Epidermal melanocyte (primary cell): ENCODE measurements around the gene PIP5KL1.

Experiments
- DNase-seq: peaks from one replicate; pipeline ENCODE4 v3.0.0; 2011; ENCODE audit warnings: low spot score; ENCODE audit not compliant: insufficient read length

Gene PIP5KL1

GRCh38 chr9:127931092-127931881 lies 710 bp upstream of the PIP5KL1 start:
- peak; percentile 42 for DNase-seq

- no peak for DNase-seq
These were observed 975 bp downstream of the PIP5KL1 start for GRCh38 chr9:127929625-127929979.

GRCh38 chr9:127928676-127929624 lies 1.6 kb downstream of the PIP5KL1 start:
- DNase-seq, result no peak

DNA sequence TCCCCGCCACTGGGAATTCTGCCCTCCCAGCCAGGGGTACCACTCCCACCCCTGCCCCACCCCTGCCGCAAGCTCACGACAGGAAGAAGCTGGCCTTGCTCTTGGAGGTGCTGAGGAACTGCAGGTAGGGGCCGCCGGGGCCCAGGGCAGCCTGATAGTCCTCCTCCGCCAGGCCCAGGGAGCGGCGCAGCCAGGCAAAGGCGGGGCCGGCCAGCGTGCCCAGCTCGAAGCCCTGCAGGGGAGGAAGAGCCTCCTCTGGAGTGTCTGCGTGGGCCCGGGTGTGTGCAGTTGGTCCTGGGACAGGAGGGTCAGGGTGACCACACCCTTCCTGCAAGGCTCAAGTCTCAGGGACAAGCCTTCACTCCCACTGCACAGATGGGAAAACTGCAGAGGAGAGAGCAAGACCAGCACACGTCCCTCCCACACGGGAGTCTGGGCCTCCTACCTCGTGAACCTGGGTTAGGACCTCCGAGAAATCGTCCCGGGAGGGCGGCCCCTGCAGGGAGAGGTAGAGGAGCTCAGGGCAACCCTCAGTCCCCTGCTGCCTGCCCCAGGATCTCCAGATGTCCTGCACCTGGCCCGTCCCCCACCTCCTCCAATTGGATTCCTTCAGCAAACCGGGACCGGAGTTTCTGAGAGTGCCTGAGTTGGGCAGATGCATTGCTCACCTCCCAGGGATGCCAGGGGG lies 2.4 kb downstream of the PIP5KL1 start:
- no peak for DNase-seq

DNA sequence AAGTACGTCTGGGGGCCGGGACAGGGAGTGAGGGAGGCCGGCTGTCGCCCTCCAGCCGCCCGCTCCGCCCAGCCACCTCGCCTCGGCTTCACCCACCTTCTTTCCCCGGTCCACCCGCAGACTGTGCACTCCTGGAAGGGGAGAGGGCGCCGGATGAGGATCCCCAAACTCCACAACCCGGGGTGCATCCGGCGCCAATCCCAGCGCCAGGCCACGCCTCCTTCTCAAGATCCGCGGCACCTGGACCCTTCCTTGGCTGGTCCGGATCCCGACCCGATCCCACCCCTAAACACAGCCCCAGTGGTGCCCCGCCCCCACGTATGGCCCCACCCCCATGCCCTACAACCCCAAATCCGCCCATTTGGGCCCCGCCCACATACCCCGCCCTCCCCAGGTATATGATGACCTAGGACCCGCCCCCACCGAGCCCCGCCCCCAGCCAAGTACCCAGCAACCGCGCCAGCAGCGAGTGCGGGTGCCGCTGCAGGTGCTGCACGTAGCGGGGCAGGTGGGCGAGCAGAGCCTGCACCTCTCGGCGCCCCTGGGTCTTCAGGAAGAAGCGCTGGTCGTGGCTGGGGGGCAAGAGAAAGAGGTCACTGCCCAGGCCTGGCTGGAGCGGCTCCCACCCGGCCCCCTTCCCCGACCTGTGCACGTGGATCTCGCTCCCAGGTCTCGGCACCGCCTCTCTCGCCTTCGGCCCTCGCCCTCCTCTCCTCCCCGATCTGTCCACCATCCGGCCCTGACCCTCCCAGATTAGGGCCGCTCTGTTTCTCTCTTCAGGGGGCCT lies 3.2 kb downstream of the PIP5KL1 start:
- no peak for DNase-seq

GRCh38 chr9:127926906-127927200 lies 3.7 kb downstream of the PIP5KL1 start:
- DNase-seq, result no peak

DNA sequence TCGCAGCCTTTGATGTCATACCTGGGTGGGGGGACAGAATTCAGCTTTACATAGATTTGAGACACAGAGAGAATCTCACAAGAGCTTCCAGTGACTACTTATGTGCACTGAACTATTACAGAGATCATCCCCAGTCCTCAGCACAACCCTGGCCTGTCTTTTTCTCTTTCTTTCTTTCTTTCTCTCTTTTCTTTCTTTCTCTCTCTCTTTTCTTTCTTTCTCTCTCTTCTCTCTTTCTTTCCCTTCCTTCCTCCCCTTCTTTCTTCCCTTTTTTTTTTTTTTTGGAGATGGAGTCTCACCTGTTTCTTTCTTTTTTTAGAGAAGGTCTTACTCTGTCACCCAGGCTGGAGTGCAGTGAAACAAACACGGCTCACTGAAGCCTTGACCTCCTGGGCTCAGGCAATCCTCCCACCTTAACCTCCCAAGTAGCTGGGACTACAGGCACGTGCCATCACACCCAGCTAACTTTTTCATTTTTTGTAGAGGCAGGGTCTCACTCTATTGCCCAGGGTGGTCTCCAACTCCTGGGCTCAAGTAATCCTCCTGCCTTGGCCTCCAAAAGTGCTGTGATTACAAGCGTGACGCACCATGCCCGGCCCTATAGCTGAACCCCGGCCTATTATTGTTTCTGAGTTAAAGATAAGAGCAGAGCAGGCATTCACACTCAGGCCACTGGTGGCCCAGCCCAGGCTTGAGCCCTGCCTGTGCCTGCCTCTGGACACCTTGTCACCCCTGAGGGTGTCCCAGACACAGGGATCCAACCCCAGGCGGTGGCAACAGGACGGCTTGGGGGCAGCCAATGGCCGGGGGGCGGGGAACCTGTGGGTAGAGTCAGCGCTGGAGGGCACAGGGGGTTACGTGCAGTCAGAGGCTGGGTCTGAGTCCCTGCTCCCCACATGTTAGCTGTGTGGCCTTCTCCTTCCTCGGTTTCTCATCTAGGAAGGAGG lies 4.3 kb downstream of the PIP5KL1 start:
- DNase-seq, result no peak

DNA sequence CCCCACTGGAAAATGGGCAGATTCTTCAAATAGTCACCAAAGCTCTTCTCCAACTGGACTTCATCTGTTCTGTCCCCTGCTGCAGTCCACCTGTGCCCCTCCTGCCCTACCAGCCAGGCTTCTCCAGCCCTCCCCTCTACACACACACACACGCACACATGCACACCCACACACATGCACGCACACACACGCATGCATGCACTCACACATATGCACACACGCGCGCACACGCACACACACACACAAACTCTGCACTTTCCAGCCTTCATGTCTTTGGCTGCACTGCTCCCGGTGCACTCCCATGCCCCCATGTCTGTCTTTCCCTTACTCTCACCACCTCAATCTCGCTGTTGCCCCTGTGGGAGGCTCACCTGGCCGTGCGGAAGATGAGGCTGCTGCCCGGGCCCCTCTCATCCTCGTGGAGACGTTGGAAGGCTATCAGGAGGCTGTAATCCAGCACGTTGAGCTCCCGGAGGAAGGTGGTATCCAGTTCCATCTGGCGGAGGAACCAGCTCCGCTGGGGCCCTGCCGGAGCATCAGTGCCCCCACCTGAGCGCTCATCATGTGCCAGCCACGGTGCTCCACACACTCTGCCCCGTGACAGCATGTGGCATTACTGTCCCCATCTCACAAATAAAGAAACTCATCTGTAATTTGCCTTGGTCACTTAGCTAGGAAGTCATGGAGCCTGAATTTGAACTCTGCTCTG lies 5.7 kb downstream of the PIP5KL1 start:
- no peak for DNase-seq

- no peak for DNase-seq
These were observed 6.8 kb downstream of the PIP5KL1 start for GRCh38 chr9:127923771-127924170.

DNA sequence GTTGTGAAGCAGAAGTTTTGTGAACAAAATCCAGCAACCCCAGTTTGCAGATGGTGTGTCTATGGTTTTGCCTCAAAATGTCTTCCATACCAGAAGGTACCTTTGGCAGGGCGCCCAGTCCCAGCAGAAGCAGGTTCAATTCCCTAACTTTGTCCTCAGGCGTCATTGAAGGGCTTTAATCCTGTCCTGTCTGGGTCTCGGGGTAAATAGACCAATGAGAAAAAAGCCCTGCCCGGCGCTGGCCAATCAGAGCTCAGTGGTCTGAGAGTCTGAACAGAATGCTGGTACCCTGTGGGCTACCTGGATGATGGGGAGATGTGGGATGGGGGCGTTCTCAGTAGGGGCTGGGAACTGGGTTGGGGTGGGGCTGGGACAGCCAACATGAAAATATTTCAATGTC lies 7.5 kb downstream of the PIP5KL1 start:
- DNase-seq, result no peak

- peak; percentile 86 for DNase-seq
These were observed 8.9 kb downstream of the PIP5KL1 start for GRCh38 chr9:127921557-127922120.

DNA sequence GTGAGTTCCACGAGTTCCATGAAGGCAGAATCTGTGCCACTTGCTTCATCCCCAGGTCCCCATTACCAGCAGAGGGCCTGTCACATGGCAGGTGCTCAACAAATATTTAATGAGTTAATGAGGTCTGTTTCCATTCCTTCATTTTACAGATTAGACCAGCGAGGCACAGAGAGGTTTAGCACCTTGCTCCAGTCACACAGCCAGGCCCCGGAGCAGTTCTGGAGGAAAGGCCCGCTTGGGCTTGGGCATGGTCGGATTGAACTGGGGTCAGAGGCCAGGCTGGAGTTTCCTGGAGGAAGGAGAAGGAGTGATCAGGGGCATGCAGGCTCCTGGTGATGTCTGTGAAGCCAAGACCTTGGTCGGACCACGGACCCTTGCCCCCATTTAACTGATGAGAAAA lies 9.8 kb downstream of the PIP5KL1 start:
- DNase-seq, result no peak

GRCh38 chr9:127919253-127919815 lies 11.2 kb downstream of the PIP5KL1 start:
- peak; percentile 79 for DNase-seq

DNA sequence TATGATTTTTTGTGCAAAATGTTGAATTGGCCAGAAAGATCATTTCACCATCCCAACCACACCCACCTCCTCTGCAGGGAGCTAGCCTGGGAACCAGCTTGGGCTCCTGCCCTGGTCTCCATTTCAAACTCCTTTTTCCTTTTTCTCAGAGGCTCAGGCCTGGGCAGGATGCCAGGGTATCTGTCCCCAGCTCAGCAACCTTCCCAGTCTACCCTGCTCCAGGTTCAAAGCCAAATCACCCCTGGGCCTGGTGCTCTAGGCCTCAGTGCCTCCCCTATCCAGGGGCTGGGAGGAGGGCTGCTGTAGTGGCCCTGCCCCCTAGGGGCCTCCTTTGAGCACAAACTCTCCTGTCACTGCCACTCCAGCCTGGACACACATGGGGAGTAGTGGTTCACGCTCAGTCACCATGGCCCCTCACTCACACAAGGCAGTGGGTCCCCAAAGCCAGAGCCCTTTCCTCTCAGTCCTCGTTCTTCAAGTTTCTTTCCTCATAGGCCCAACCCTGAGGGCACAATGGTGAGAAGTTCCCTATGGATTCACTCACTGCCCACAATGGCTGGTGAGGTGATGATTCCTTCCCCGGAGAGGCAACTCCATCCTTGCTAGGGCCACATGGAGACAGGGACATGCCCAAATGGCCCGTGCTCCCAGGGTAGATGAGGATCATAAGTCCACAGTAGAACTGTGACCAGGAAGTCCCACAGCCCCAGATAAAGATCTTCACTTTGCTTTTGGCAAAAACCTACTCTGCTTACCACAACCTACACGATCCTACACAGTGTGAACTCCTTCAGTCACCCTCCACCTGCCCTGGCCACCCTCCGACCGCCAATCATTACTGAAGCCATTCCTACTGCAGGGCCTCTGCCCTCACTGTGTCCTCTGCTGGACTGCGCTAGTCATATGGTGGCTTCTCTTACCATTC lies 12.1 kb downstream of the PIP5KL1 start:
- DNase-seq, result no peak

DNA sequence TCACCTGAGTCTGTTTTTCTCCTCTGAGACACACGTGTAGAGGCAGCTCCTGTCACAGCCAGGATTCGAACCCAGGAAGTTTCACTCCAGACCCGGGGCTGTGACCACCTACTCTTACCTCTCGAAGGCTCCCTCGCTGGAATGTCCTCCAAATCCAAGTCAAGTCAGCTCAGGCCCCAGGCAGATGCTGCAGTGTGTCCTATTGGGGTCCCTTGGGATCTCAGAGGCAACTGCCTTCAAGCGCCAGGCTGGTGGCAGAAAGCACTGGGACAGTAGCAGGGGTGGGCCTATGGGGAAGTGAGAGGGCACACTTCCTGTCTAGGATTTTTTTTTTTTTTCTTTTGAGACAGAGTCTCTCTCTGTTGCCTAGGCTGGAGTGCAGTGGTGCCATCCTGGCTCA lies 13.0 kb downstream of the PIP5KL1 start:
- DNase-seq, result no peak

DNA sequence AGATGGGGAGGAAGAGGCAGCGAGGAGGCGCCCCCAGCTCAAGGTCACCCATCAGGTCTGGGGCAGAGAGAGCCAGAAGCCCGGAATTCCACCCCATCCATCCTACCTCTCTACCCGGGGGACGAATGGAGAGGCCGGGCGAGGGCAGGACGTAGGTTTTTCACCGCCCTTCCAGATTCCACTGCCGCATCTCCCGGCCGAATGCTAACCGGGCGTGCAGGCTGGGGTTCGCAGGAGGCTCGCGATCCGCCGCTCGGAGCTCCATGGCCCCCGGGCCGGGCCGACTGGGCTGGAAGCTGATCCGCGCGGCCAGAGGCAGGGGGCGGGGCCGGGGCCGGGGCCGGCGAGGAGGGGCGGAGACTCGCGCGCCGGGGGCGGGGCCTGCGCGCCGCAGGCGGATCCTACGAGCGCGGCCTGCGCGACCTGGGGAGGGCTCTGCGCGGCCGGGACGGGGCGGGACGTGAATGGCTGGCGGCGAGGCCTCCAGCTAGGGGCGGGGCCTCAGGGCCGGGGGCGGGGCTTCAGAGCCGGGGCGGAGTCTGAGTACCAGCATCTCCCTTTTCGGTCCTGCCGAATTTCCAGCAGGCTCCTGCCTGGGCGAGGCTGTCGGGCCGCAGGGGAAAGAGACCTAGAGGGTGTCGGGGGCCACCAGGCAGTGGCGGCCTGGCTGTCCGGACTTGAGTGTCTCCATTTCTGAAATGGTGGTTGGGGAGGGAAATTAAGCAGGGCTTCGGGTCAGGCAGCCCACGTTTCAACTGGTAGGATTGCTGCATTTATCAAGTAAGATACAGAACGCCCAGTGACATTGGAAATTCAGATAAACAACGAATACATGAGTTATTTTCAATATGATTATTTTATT lies 13.6 kb downstream of the PIP5KL1 start, which contains the start of gene ST6GALNAC4:
Gene ST6GALNAC4, minus strand, starts transcription at position 322 of the 862 bp plus-strand sequence. CDS start 622 bp downstream, outside the sequence.
- DNase-seq, result peak; percentile 90
